Neural progenitor cell (in vitro differentiated cells): ENCODE measurements around the gene TMEM131L.

Experiments
- EZH2 ChIP-seq: fragments of 200-600 bp; sonication (generic); IDR thresholded peaks from 2 replicates; pipeline ENCODE4 v1.6.1; 2017; ENCODE audit warnings: antibody characterized with exemption, mild to moderate bottlenecking, moderate library complexity
- EZH2phosphoT487 ChIP-seq: fragments of 200-600 bp; sonication (generic); IDR thresholded peaks from 2 replicates; pipeline ENCODE4 v1.6.1; 2017; ENCODE audit warnings: antibody characterized with exemption
- TF ChIP-seq, protein P1 (sequence below): fragments of 200-600 bp; sonication (generic); IDR thresholded peaks from 2 replicates; pipeline ENCODE4 v1.5.1; 2017; ENCODE audit warnings: antibody characterized with exemption, mild to moderate bottlenecking

DNA sequence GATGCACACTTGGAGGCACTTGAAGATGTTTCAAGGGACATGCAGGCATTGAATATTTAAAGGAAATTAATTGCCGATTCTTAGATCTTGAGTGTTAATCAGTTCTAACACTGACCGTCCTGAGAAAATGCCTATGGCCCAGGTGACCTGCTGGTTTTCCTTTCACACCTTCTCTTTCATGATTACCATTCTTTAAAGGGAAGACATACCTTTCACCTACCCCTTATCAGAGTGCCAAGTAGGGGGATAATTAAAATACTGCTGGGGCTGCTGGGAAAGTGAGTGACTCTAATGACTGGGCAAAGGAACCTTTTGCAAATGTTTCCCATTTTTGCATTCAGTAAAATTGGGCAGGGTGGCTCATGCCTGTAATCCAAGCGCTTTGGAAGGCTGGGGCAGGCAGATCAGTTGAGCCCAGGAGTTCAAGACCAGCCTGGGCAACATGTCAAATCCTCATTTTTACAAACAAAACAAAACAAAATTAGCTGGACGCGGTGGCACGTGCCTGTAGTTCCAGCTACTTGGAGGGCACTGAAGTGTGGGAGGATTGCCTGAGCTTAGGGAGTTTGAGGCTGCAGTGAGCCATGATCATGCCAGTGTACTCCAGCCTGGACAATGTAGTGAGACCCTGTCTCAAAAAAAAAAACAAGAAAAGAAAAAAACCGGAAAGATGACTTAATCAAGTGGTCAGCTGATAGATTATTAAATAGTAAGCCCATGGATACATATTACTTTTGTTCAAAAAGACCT, 44.3 kb downstream of the TMEM131L start:
- TF ChIP-seq, protein P1, sequence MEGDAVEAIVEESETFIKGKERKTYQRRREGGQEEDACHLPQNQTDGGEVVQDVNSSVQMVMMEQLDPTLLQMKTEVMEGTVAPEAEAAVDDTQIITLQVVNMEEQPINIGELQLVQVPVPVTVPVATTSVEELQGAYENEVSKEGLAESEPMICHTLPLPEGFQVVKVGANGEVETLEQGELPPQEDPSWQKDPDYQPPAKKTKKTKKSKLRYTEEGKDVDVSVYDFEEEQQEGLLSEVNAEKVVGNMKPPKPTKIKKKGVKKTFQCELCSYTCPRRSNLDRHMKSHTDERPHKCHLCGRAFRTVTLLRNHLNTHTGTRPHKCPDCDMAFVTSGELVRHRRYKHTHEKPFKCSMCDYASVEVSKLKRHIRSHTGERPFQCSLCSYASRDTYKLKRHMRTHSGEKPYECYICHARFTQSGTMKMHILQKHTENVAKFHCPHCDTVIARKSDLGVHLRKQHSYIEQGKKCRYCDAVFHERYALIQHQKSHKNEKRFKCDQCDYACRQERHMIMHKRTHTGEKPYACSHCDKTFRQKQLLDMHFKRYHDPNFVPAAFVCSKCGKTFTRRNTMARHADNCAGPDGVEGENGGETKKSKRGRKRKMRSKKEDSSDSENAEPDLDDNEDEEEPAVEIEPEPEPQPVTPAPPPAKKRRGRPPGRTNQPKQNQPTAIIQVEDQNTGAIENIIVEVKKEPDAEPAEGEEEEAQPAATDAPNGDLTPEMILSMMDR, result no peak
- TF ChIP-seq EZH2phosphoT487 (no peak), EZH2 (no peak)
